ENCODE data around the gene GOLGB1. TPM values are rescaled to one million over a fixed set of nuclear protein-coding genes. Genes with fewer than 3 reads are reported as not detected.

GOLGB1 gene
- polyA plus RNA-seq, 1 donor from 2014 or later, result 10.0 TPM

- H3K36me3 Mint-ChIP-seq, result peaks cover 6% of the 10 kb centered on the region
- H3K9me3 Mint-ChIP-seq, result no peaks in the 10 kb centered on the region
- H3K4me1 Mint-ChIP-seq, result peaks cover 18 to 22% (median 19%) of the 10 kb centered on the region in 3 donors
- H3K4me3 Mint-ChIP-seq, result no peak overlapping the region
- no peak overlapping the region for H3K27ac Mint-ChIP-seq
- H3K27me3 Mint-ChIP-seq, result no peaks in the 10 kb centered on the region
These were observed 99.9 kb downstream of the GOLGB1 start for GRCh38 chr3:121649645-121650044.

DNA sequence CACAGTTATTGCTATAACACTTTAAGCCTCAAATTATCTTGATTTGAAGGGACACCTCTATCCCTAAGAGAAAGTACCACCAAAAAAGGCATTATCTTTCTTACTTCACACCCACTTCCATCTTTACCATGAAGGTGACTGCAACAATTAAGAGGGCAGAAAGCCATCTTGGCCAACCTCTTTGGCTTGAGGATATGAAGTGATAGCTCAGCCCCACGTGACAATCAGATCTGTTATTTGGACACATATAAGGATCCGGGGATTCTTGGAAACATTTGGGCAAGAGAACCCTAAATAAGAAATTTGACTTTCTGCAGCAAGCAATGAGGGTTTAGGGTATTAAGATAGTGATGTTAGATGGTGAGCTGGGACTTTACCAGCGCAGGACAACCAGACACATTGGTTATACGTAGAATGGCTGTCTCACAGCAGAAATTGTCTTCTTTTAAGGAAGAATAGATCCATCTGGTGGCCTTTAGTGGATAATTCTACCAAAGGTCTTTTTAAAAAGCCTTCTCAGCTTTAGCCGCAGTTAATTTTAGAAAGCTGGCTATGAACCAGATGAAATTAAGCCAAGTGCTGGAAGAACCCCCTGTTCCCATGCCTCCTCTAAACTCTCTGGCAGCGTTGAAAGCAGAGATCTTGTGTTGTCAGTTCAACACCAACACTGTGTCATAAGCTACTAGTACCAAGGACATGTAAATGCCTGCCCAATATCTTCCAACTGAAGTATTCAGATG lies 101.2 kb downstream of the GOLGB1 start:
- H3K27ac Mint-ChIP-seq, result peak overlapping the region in 1 of 3 donors; percentile 46
- H3K4me1 Mint-ChIP-seq, result peaks cover 13 to 14% (median 13%) of the 10 kb centered on the region in 3 donors
- peaks cover 5% of the 10 kb centered on the region for H3K36me3 Mint-ChIP-seq
- peak overlapping the region in 1 of 4 donors; percentile 30 for H3K4me3 Mint-ChIP-seq
- H3K9me3 Mint-ChIP-seq, result no peaks in the 10 kb centered on the region
- no peaks in the 10 kb centered on the region for H3K27me3 Mint-ChIP-seq

GRCh38 chr3:121645054-121645453 lies 104.5 kb downstream of the GOLGB1 start:
- no peak overlapping the region for H3K4me3 Mint-ChIP-seq
- H3K27ac Mint-ChIP-seq, result no peak overlapping the region
- H3K36me3 Mint-ChIP-seq, result peaks cover 8% of the 10 kb centered on the region
- H3K9me3 Mint-ChIP-seq, result no peaks in the 10 kb centered on the region
- no peaks in the 10 kb centered on the region for H3K27me3 Mint-ChIP-seq
- peaks cover 0 to 1% (median under 1%) of the 10 kb centered on the region in 3 donors for H3K4me1 Mint-ChIP-seq

DNA sequence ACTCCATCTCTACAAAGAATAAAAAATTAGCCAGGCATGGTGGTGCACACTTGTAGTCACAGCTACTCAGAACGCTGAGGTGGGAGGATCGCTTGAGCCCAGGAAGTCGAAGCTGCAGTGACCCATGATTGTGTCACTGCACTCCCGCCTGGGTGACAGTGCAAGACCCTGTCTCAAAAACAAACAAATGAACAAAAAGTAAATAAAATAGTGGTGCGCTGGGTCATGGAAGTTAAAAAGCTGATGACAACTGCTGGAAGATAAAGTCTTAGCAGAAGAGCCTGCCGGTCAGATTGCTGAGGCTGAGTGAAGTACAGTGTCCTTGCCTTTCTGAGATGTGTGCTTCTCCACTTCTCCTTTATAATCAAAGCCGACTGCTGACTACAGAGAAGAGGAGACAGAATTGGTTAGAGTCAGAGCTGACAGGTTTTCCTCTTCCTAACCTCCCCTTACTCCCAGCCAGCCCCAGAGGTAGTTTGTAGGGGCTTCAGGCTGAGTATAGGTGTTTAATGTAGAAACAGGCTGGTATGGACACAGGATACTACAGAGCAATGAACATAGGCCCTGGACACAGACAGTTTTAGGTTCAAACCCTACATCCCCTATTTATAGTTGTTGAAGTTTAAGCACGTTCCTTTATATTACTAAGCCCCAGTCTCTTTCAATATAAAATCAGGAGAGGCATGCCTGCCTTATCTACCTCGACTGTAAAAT lies 106.8 kb downstream of the GOLGB1 start:
- Mint-ChIP-seq H3K27ac (no peak overlapping the region), H3K27me3 (no peaks in the 10 kb centered on the region), H3K9me3 (no peaks in the 10 kb centered on the region), H3K4me3 (no peak overlapping the region), H3K36me3 (peaks cover 12% of the 10 kb centered on the region), H3K4me1 (peaks cover 0 to 1% (median 0%) of the 10 kb centered on the region in 3 donors)

GRCh38 chr3:121641127-121641526 lies 108.4 kb downstream of the GOLGB1 start:
- Mint-ChIP-seq H3K4me3 (no peak overlapping the region), H3K9me3 (no peaks in the 10 kb centered on the region), H3K27me3 (no peaks in the 10 kb centered on the region), H3K36me3 (peaks cover 12% of the 10 kb centered on the region), H3K27ac (no peak overlapping the region), H3K4me1 (peaks cover 0 to 1% (median 0%) of the 10 kb centered on the region in 3 donors)

GRCh38 chr3:121637922-121638321 lies 111.6 kb downstream of the GOLGB1 start:
- no peaks in the 10 kb centered on the region for H3K9me3 Mint-ChIP-seq
- no peak overlapping the region for H3K4me3 Mint-ChIP-seq
- H3K4me1 Mint-ChIP-seq, result no peaks in the 10 kb centered on the region
- H3K27ac Mint-ChIP-seq, result peak overlapping the region in 1 of 3 donors; percentile 74
- peaks cover 10% of the 10 kb centered on the region for H3K36me3 Mint-ChIP-seq
- no peaks in the 10 kb centered on the region for H3K27me3 Mint-ChIP-seq

- Mint-ChIP-seq H3K4me1 (peaks cover 0 to 2% (median 0%) of the 10 kb centered on the region in 3 donors), H3K27me3 (no peaks in the 10 kb centered on the region), H3K9me3 (no peaks in the 10 kb centered on the region), H3K4me3 (no peak overlapping the region), H3K36me3 (peaks cover 5% of the 10 kb centered on the region), H3K27ac (peak overlapping the region in 1 of 3 donors; percentile 78)
These were observed 119.2 kb downstream of the GOLGB1 start for GRCh38 chr3:121630355-121630754.

- Mint-ChIP-seq H3K4me1 (peaks cover 0 to 2% (median 0%) of the 10 kb centered on the region in 3 donors), H3K9me3 (no peaks in the 10 kb centered on the region), H3K4me3 (no peak overlapping the region), H3K36me3 (peaks cover 5% of the 10 kb centered on the region), H3K27ac (no peak overlapping the region), H3K27me3 (no peaks in the 10 kb centered on the region)
These were observed 119.9 kb downstream of the GOLGB1 start for GRCh38 chr3:121629601-121630000.

GRCh38 chr3:121627622-121628021 lies 121.9 kb downstream of the GOLGB1 start:
- no peaks in the 10 kb centered on the region for H3K9me3 Mint-ChIP-seq
- peaks cover 5% of the 10 kb centered on the region for H3K36me3 Mint-ChIP-seq
- H3K27me3 Mint-ChIP-seq, result no peaks in the 10 kb centered on the region
- no peak overlapping the region for H3K4me3 Mint-ChIP-seq
- H3K27ac Mint-ChIP-seq, result no peak overlapping the region
- peaks cover 0 to 3% (median 0%) of the 10 kb centered on the region in 3 donors for H3K4me1 Mint-ChIP-seq

GRCh38 chr3:121627211-121627610 lies 122.3 kb downstream of the GOLGB1 start:
- Mint-ChIP-seq H3K27ac (peak overlapping the region in 1 of 3 donors; percentile 83), H3K4me3 (no peak overlapping the region), H3K36me3 (peaks cover 5% of the 10 kb centered on the region), H3K4me1 (peaks cover 0 to 3% (median 0%) of the 10 kb centered on the region in 3 donors), H3K27me3 (no peaks in the 10 kb centered on the region), H3K9me3 (no peaks in the 10 kb centered on the region)

DNA sequence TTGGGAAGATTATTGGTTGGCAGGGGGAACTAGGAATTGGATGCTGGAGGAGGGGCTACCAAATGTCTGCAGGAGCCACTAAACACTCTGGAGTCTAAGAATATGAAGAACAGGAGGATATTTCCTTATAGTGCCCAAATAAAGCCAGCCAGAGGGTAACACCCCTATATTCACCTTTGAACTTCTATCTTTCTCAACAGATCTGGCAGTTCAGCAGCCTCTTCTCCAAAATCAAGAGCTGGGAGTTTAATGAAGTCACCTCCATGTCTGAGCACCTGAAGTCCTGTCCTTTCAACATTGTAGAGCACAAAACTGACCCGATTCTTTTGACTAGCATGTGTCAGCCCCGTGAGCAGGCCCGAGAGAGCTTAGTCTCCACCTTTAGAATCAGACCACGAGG lies 123.0 kb downstream of the GOLGB1 start:
- H3K4me1 Mint-ChIP-seq, result peaks cover 0 to 6% (median 2%) of the 10 kb centered on the region in 3 donors
- H3K36me3 Mint-ChIP-seq, result no peaks in the 10 kb centered on the region
- H3K27me3 Mint-ChIP-seq, result no peaks in the 10 kb centered on the region
- H3K27ac Mint-ChIP-seq, result no peak overlapping the region
- H3K9me3 Mint-ChIP-seq, result no peaks in the 10 kb centered on the region
- H3K4me3 Mint-ChIP-seq, result no peak overlapping the region

- Mint-ChIP-seq H3K4me1 (peaks cover 0 to 5% (median 2%) of the 10 kb centered on the region in 3 donors), H3K4me3 (no peak overlapping the region), H3K9me3 (no peaks in the 10 kb centered on the region), H3K36me3 (no peaks in the 10 kb centered on the region), H3K27me3 (no peaks in the 10 kb centered on the region), H3K27ac (no peak overlapping the region)
These were observed 125.2 kb downstream of the GOLGB1 start for GRCh38 chr3:121624147-121624899.

DNA sequence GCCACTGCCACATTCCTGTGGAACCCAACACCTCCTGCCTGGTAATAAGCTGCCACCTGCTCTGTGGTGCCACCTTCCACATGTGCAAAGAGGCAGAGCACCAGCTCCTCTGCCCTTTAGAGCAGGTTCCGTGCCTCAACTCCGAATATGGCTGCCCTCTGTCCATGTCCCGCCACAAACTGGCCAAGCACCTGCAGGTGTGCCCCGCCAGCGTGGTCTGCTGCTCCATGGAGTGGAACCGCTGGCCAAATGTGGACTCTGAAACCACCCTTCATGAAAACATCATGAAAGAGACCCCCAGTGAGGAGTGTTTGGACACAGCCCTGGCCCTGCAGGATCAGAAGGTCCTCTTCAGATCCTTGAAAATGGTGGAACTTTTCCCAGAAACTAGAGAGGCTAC lies 128.1 kb downstream of the GOLGB1 start:
- H3K27me3 Mint-ChIP-seq, result no peaks in the 10 kb centered on the region
- no peak overlapping the region for H3K4me3 Mint-ChIP-seq
- H3K9me3 Mint-ChIP-seq, result no peaks in the 10 kb centered on the region
- H3K4me1 Mint-ChIP-seq, result peaks cover 0 to 5% (median 2%) of the 10 kb centered on the region in 3 donors
- no peaks in the 10 kb centered on the region for H3K36me3 Mint-ChIP-seq
- H3K27ac Mint-ChIP-seq, result no peak overlapping the region

DNA sequence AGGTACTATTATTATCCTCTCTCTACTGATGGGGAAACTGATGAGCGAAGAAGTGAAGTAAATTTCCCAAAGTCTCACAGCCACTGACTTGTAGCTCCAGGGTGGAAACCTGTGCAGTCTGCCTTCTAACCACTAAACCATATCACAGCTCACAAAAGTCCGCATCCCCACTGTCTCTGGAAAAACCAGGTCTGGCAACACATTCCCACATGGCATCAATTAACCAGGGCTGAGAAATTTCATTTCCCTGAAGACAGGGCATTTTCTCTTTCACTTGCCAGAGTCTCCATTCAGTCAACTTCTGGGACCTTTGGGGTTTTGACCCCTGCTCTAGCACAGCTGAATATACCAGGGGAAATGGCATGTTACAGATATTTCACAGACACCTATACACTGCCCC lies 129.8 kb downstream of the GOLGB1 start:
- Mint-ChIP-seq H3K4me1 (peaks cover 0 to 5% (median 2%) of the 10 kb centered on the region in 3 donors), H3K27me3 (no peaks in the 10 kb centered on the region), H3K36me3 (no peaks in the 10 kb centered on the region), H3K27ac (no peak overlapping the region), H3K9me3 (no peaks in the 10 kb centered on the region), H3K4me3 (no peak overlapping the region)
